H9 (cell line): ENCODE measurements around the gene NDUFS2. TPM values are rescaled to one million over a fixed set of nuclear protein-coding genes. Genes with fewer than 3 reads are reported as not detected.

Experiments
- DNase-seq: peaks from one replicate; pipeline ENCODE4 v3.0.0-alpha.2; 2017
- H2AFZ ChIP-seq: one replicate; pipeline ENCODE4 v1.6.1; 2013; ENCODE audit warnings: mild to moderate bottlenecking, low read length, control low read depth, moderate library complexity
- H2AK5ac ChIP-seq: 2 replicates; pipeline ENCODE4 v1.6.1; 2013; ENCODE audit warnings: low read length, control low read depth, mixed read lengths; ENCODE audit not compliant: insufficient read length
- H2BK120ac ChIP-seq: one replicate; pipeline ENCODE4 v1.6.1; 2013; ENCODE audit warnings: low read depth, mild to moderate bottlenecking, low read length, control low read depth, inconsistent platforms; ENCODE audit not compliant: poor library complexity, severe bottlenecking
- H2BK12ac ChIP-seq: 2 replicates; pipeline ENCODE4 v1.6.1; 2013; ENCODE audit warnings: low read length, control low read depth, mixed read lengths, low read depth; ENCODE audit not compliant: insufficient read length
- H2BK15ac ChIP-seq: 2 replicates; pipeline ENCODE4 v1.6.1; 2013; ENCODE audit warnings: low read depth, low read length, control low read depth
- H2BK20ac ChIP-seq: one replicate; pipeline ENCODE4 v1.6.1; 2013; ENCODE audit warnings: low read depth, mild to moderate bottlenecking, low read length, control low read depth, inconsistent platforms; ENCODE audit not compliant: poor library complexity, severe bottlenecking
- H2BK5ac ChIP-seq: 2 replicates; pipeline ENCODE4 v1.6.1; 2013; ENCODE audit warnings: low read length, control low read depth, mixed read lengths; ENCODE audit not compliant: insufficient read length
- H3K14ac ChIP-seq: 2 replicates; pipeline ENCODE4 v1.6.1; 2013; ENCODE audit warnings: low read length, control low read depth; ENCODE audit not compliant: insufficient read depth
- H3K18ac ChIP-seq: 2 replicates; pipeline ENCODE4 v1.6.1; 2013; ENCODE audit warnings: low read depth, mild to moderate bottlenecking, mixed read lengths, low read length, control low read depth; ENCODE audit not compliant: insufficient read length
- H3K23ac ChIP-seq: 2 replicates; pipeline ENCODE4 v1.6.1; 2013; ENCODE audit warnings: low read length, control low read depth, mixed read lengths, low read depth; ENCODE audit not compliant: insufficient read length
- H3K23me2 ChIP-seq: 2 replicates; pipeline ENCODE4 v1.6.1; 2013; ENCODE audit warnings: low read depth, mild to moderate bottlenecking, mixed read lengths, low read length, control low read depth; ENCODE audit not compliant: insufficient read length, poor library complexity, severe bottlenecking
- H3K27ac ChIP-seq: 2 replicates; pipeline ENCODE4 v1.5.1; 2013; ENCODE audit warnings: low read length, control low read depth, mixed read lengths, low read depth; ENCODE audit not compliant: insufficient read length
- H3K27me3 ChIP-seq: 2 replicates; pipeline ENCODE4 v1.6.1; 2013; ENCODE audit warnings: low read length, control low read depth, inconsistent platforms; ENCODE audit not compliant: insufficient read depth
- H3K4ac ChIP-seq: 2 replicates; pipeline ENCODE4 v1.6.1; 2013; ENCODE audit warnings: low read depth, mild to moderate bottlenecking, control low read depth, inconsistent platforms, low read length, moderate library complexity
- H3K4me1 ChIP-seq: 2 replicates; pipeline ENCODE4 v1.6.1; 2013; ENCODE audit warnings: low read length, control low read depth, inconsistent platforms; ENCODE audit not compliant: insufficient read depth
- H3K4me2 ChIP-seq: 2 replicates; pipeline ENCODE4 v1.6.1; 2013; ENCODE audit warnings: low read length, control low read depth, mixed read lengths; ENCODE audit not compliant: insufficient read length, insufficient read depth
- H3K56ac ChIP-seq: 2 replicates; pipeline ENCODE4 v1.6.1; 2013; ENCODE audit warnings: low read depth, mild to moderate bottlenecking, mixed read lengths, low read length, control low read depth; ENCODE audit not compliant: insufficient read length
- H3K79me1 ChIP-seq: 2 replicates; pipeline ENCODE4 v1.6.1; 2013; ENCODE audit warnings: low read depth, mild to moderate bottlenecking, moderate library complexity, low read length, control low read depth, inconsistent platforms; ENCODE audit not compliant: insufficient read depth, poor library complexity, severe bottlenecking
- H3K79me2 ChIP-seq: 2 replicates; pipeline ENCODE4 v1.6.1; 2013; ENCODE audit warnings: low read length, control low read depth, inconsistent platforms; ENCODE audit not compliant: insufficient read depth
- H3K9ac ChIP-seq: 2 replicates; pipeline ENCODE4 v1.6.1; 2013; ENCODE audit warnings: low read length, control low read depth, mixed read lengths; ENCODE audit not compliant: insufficient read length; ENCODE audit errors: extremely low read depth
- H3K9me3 ChIP-seq: one replicate; pipeline ENCODE4 v1.6.1; 2013; ENCODE audit warnings: low read depth, low read length, inconsistent platforms; ENCODE audit not compliant: control insufficient read depth
- H3T11ph ChIP-seq: one replicate; pipeline ENCODE4 v1.6.1; 2013; ENCODE audit warnings: mild to moderate bottlenecking, low read length, control low read depth, inconsistent platforms
- H4K20me1 ChIP-seq: one replicate; pipeline ENCODE4 v1.6.1; 2013; ENCODE audit not compliant: control insufficient read depth, insufficient read length, insufficient read depth
- H4K5ac ChIP-seq: 2 replicates; pipeline ENCODE4 v1.6.1; 2013; ENCODE audit warnings: low read depth, mild to moderate bottlenecking, mixed read lengths, low read length, control low read depth; ENCODE audit not compliant: insufficient read length
- H4K8ac ChIP-seq: replicated peaks from 2 replicates; pipeline ENCODE4 v1.6.1; 2013; ENCODE audit warnings: low read length, control low read depth, mixed read lengths, low read depth; ENCODE audit not compliant: insufficient read length
- H4K91ac ChIP-seq: 2 replicates; pipeline ENCODE4 v1.6.1; 2013; ENCODE audit warnings: low read depth, mild to moderate bottlenecking, moderate library complexity, mixed read lengths, low read length, control low read depth; ENCODE audit not compliant: insufficient read length
- H3K27ac Mint-ChIP-seq, 3 experiments: 2 replicates in 2 of 3; 3 replicates in 1 of 3; pipeline ENCODE4 v1.8.0; 2020 to 2021; ENCODE audit warnings: mixed read lengths in 3 of 3, mild to moderate bottlenecking in 1 of 3, moderate library complexity in 1 of 3
- H3K27me3 Mint-ChIP-seq: 2 replicates; pipeline ENCODE4 v1.8.0; 2021; ENCODE audit warnings: low read depth, mild to moderate bottlenecking, moderate library complexity, mixed read lengths
- H3K36me3 Mint-ChIP-seq, 3 experiments: 2 replicates in 2 of 3; 3 replicates in 1 of 3; pipeline ENCODE4 v1.8.0; 2020 to 2021; ENCODE audit warnings: low read depth in 3 of 3, mixed read lengths in 3 of 3; ENCODE audit not compliant: insufficient read depth in 1 of 3
- H3K4me1 Mint-ChIP-seq, 2 experiments: 2 replicates each; pipeline ENCODE4 v1.8.0; 2020; ENCODE audit warnings: mixed read lengths in 2 of 2
- H3K4me3 Mint-ChIP-seq, 2 experiments: 2 replicates in 1 of 2; 3 replicates in 1 of 2; pipeline ENCODE4 v1.8.0; 2020 to 2021; ENCODE audit warnings: mild to moderate bottlenecking in 2 of 2, mixed read lengths in 2 of 2, moderate library complexity in 1 of 2
- H3K9me3 Mint-ChIP-seq, 2 experiments: 2 replicates in 1 of 2; 3 replicates in 1 of 2; pipeline ENCODE4 v1.8.0; 2020; ENCODE audit warnings: mild to moderate bottlenecking in 2 of 2, mixed read lengths in 2 of 2, moderate library complexity in 1 of 2
- CTCF ChIP-seq: fragments of 200-600 bp; sonication (generic); conservative IDR thresholded peaks from 3 replicates; pipeline ENCODE4 v1.8.0; 2021; ENCODE audit warnings: antibody characterized with exemption, mild to moderate bottlenecking
- WGBS: extraction: QIAGEN DNeasy Blood & Tissue Kit; methylation state at CpG from one replicate; pipeline ENCODE4 v1.1.7; 2013; ENCODE audit warnings: missing lambda C conversion rate, low lambda C conversion rate, mixed read lengths; ENCODE audit not compliant: insufficient read length; ENCODE audit errors: extremely low coverage; 5-methylcytosine and 5-hydroxymethylcytosine counted together
- total RNA-seq: library from RNA; stranded (reverse); gene quantifications from 2 replicates; pipeline ENCODE4 v1.2.1, GENCODE V29; 2021

NDUFS2 gene
- total RNA-seq, 1 experiment from 2014 or later, result 84.5 TPM

- no peak overlapping the region for H3K23ac ChIP-seq
- no peak overlapping the region for H3K56ac ChIP-seq
- Mint-ChIP-seq H3K4me3 (no peak overlapping the region), H3K9me3 (no peaks in the 10 kb centered on the region), H3K4me1 (peaks cover 17 to 28% of the 10 kb centered on the region in 2 experiments), H3K36me3 (peaks cover 9 to 23% (median 22%) of the 10 kb centered on the region in 3 experiments; a peak in 6 of 7 replicates), H3K27ac (no peak overlapping the region), H3K27me3 (no peaks in the 10 kb centered on the region)
- H3K18ac ChIP-seq, result no peak overlapping the region
- no peak overlapping the region for H2AK5ac ChIP-seq
- H2BK20ac ChIP-seq, result no peak overlapping the region
- no peak overlapping the region for H2BK120ac ChIP-seq
- H3T11ph ChIP-seq, result no peak overlapping the region
- H3K9me3 ChIP-seq, result no peaks in the 10 kb centered on the region
- DNase-seq, result no peak
- H3K79me2 ChIP-seq, result no peaks in the 10 kb centered on the region
- H3K4me2 ChIP-seq, result no peak overlapping the region
- no peak overlapping the region for H2BK15ac ChIP-seq
- no CpG with 5 or more reads among the region's 6 CpGs for WGBS
- no peaks in the 10 kb centered on the region for H3K79me1 ChIP-seq
- H2AFZ ChIP-seq, result no peak overlapping the region
- no peak overlapping the region for H4K91ac ChIP-seq
- no peaks in the 10 kb centered on the region for H4K20me1 ChIP-seq
- H3K23me2 ChIP-seq, result no peaks in the 10 kb centered on the region
- no peak overlapping the region for H4K5ac ChIP-seq
- H3K27me3 ChIP-seq, result no peaks in the 10 kb centered on the region
- H3K4ac ChIP-seq, result no peak overlapping the region
- no peak overlapping the region for H3K27ac ChIP-seq
- peaks cover 4% of the 10 kb centered on the region; the same call in 1 of the 2 replicates for H3K4me1 ChIP-seq
- TF ChIP-seq CTCF, result no peak
- no peak overlapping the region for H2BK5ac ChIP-seq
- H3K14ac ChIP-seq, result no peak overlapping the region
- H3K9ac ChIP-seq, result no peak overlapping the region
- H4K8ac ChIP-seq, result no peak overlapping the region
- no peak overlapping the region for H2BK12ac ChIP-seq
Observed at GRCh38 chr1:161217831-161218230, 15.7 kb downstream of the NDUFS2 start.
